OCI-LY1 (cell line): ENCODE measurements around the gene MRC2.

Source experiments
- H2AFZ ChIP-seq: fragments of 200-600 bp; sonication (generic), shearing (Covaris generic); 2 replicates; pipeline ENCODE4 v1.6.0; 2014; ENCODE audit warnings: antibody characterized with exemption, mild to moderate bottlenecking, low read length
- H3F3A ChIP-seq: fragments of 200-600 bp; sonication (generic), shearing (Covaris generic); 2 replicates; pipeline ENCODE4 v1.6.0; 2014; ENCODE audit warnings: mild to moderate bottlenecking, antibody characterized with exemption, low read length, moderate library complexity; ENCODE audit not compliant: insufficient read depth
- H3K27ac ChIP-seq: fragments of 200-600 bp; sonication (generic); 2 replicates; pipeline ENCODE4 v1.5.1; 2014; ENCODE audit warnings: low read length, mixed run types, mild to moderate bottlenecking, low read depth; ENCODE audit not compliant: poor library complexity, severe bottlenecking
- H3K27me3 ChIP-seq: fragments of 200-600 bp; sonication (generic); 2 replicates; pipeline ENCODE4 v1.6.0; 2014; ENCODE audit warnings: antibody characterized with exemption, mild to moderate bottlenecking, low read length, moderate library complexity; ENCODE audit not compliant: insufficient read depth
- H3K36me3 ChIP-seq: fragments of 200-600 bp; sonication (generic); 2 replicates; pipeline ENCODE4 v1.6.1; 2014; ENCODE audit warnings: mild to moderate bottlenecking, antibody characterized with exemption, low read length, moderate library complexity, mixed read lengths; ENCODE audit not compliant: insufficient read depth
- H3K4me1 ChIP-seq: fragments of 200-600 bp; sonication (generic); 2 replicates; pipeline ENCODE4 v1.5.1; 2014; ENCODE audit warnings: mild to moderate bottlenecking, low read length, moderate library complexity; ENCODE audit not compliant: insufficient read depth, severe bottlenecking
- H3K4me2 ChIP-seq: fragments of 200-600 bp; sonication (generic), shearing (Covaris generic); 2 replicates; pipeline ENCODE4 v1.6.1; 2014; ENCODE audit warnings: low read length
- H3K4me3 ChIP-seq: fragments of 200-600 bp; sonication (generic); 2 replicates; pipeline ENCODE4 v1.5.1; 2014; ENCODE audit warnings: low read length, low read depth, mild to moderate bottlenecking, mixed read lengths; ENCODE audit not compliant: poor library complexity, severe bottlenecking
- H3K79me2 ChIP-seq: fragments of 200-600 bp; shearing (Covaris generic); 2 replicates; pipeline ENCODE4 v1.6.1; 2016; ENCODE audit warnings: mixed run types, low read length, mixed read lengths; ENCODE audit not compliant: insufficient read depth
- H3K9ac ChIP-seq: fragments of 200-600 bp; sonication (generic), shearing (Covaris generic); 2 replicates; pipeline ENCODE4 v1.6.1; 2014; ENCODE audit warnings: mild to moderate bottlenecking, low read length, mixed read lengths
- H3K9me2 ChIP-seq: fragments of 200-600 bp; sonication (generic), shearing (Covaris generic); 2 replicates; pipeline ENCODE4 v1.6.1; 2014; ENCODE audit warnings: low read depth, mild to moderate bottlenecking, low read length, mixed read lengths
- H3K9me3 ChIP-seq: fragments of 200-600 bp; shearing (Covaris generic); 2 replicates; pipeline ENCODE4 v1.6.1; 2014; ENCODE audit warnings: low read length, mixed read lengths
- H4K20me1 ChIP-seq: fragments of 200-600 bp; sonication (generic), shearing (Covaris generic); 2 replicates; pipeline ENCODE4 v1.6.0; 2016; ENCODE audit warnings: mild to moderate bottlenecking, low read length; ENCODE audit not compliant: insufficient read depth
- EZH2 ChIP-seq: fragments of 200-600 bp; sonication (generic), shearing (Covaris generic); IDR thresholded peaks from 2 replicates; pipeline ENCODE4 v1.8.0; 2017; ENCODE audit warnings: borderline replicate concordance, mixed run types, mild to moderate bottlenecking, antibody characterized with exemption, low read length, moderate library complexity, mixed read lengths
- TF ChIP-seq, protein P1 (sequence below): fragments of 200-600 bp; sonication (generic), shearing (Covaris generic); IDR thresholded peaks from 2 replicates; pipeline ENCODE4 v1.5.1; 2017; ENCODE audit warnings: mild to moderate bottlenecking, antibody characterized with exemption, low read length, moderate library complexity, mixed read lengths

The MRC2 gene

DNA sequence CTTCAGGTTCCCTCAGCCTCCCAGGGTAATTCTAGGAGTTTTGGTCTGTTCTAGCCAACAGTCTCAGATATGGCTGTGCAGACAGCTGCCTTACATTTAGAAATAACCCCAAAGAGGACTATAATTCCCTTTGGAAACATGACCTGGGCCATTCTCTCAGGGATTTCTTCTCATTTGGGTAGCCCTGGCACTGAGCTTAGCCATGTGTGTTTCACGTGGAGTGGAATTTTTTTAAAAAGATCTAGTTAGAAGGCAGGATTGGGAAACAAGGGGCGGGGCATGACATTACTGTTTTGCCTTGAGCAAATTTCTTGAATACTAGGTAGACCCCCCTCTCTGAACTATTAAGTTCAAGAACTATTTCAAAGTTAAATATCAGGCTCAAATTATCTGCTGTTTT lies 29.6 kb upstream of the MRC2 start:
- H3K9ac ChIP-seq, result no peak overlapping the region
- no peak overlapping the region for H3K4me3 ChIP-seq
- no peaks in the 10 kb centered on the region for H3K27me3 ChIP-seq
- no peak overlapping the region for H3K4me2 ChIP-seq
- peaks cover 90% of the 10 kb centered on the region for H3K36me3 ChIP-seq
- H3K27ac ChIP-seq, result no peak overlapping the region
- H4K20me1 ChIP-seq, result no peaks in the 10 kb centered on the region
- H2AFZ ChIP-seq, result no peak overlapping the region
- H3K9me3 ChIP-seq, result peaks cover 6% of the 10 kb centered on the region; the same call in 1 of the 2 replicates
- H3F3A ChIP-seq, result no peaks in the 10 kb centered on the region
- no peaks in the 10 kb centered on the region for H3K9me2 ChIP-seq
- H3K4me1 ChIP-seq, result no peaks in the 10 kb centered on the region
- H3K79me2 ChIP-seq, result no peaks in the 10 kb centered on the region
- TF ChIP-seq, protein P1, sequence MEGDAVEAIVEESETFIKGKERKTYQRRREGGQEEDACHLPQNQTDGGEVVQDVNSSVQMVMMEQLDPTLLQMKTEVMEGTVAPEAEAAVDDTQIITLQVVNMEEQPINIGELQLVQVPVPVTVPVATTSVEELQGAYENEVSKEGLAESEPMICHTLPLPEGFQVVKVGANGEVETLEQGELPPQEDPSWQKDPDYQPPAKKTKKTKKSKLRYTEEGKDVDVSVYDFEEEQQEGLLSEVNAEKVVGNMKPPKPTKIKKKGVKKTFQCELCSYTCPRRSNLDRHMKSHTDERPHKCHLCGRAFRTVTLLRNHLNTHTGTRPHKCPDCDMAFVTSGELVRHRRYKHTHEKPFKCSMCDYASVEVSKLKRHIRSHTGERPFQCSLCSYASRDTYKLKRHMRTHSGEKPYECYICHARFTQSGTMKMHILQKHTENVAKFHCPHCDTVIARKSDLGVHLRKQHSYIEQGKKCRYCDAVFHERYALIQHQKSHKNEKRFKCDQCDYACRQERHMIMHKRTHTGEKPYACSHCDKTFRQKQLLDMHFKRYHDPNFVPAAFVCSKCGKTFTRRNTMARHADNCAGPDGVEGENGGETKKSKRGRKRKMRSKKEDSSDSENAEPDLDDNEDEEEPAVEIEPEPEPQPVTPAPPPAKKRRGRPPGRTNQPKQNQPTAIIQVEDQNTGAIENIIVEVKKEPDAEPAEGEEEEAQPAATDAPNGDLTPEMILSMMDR, result no peak
- TF ChIP-seq EZH2, result no peak

DNA sequence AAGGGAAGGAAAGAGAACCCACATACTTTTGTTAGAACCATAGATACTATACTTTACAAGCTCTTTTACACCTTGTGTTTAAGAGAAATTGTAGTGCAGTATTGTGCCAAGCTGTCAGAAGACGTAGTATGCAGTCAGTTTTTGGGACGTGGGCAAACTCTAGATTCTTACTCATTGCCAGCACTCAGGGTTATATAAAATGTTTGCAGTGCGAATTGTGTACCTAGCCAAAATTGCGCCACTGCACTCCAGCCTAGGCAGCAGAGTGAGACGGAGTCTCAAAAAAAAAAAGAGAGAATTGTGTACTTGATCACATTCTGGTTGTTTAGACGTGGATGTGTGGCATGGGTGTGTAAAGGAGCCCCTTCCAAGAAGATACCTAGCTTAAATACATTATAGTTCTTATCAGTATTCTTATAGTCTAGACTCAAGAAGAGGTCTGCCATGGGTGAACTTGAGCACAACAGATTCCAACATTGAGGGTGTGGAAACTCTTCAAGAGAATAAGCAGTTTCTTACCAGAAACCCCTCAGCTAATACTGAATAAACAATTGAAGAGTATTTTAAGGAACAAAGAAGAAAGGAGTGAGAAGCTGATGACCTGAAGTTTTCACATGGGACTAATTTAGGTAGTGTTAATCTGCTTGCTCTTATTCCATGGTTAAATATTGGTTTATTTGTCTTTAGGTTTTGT lies 27.4 kb upstream of the MRC2 start:
- Histone ChIP-seq H3K27ac (no peak overlapping the region), H3K9me3 (peaks cover 6% of the 10 kb centered on the region; the same call in 1 of the 2 replicates), H3K4me3 (no peak overlapping the region), H3K4me2 (no peak overlapping the region), H3K36me3 (peaks cover 85% of the 10 kb centered on the region), H4K20me1 (no peaks in the 10 kb centered on the region), H3K4me1 (no peaks in the 10 kb centered on the region), H3K9ac (no peak overlapping the region), H3K27me3 (no peaks in the 10 kb centered on the region), H3K79me2 (no peaks in the 10 kb centered on the region), H2AFZ (no peak overlapping the region), H3K9me2 (no peaks in the 10 kb centered on the region), H3F3A (no peaks in the 10 kb centered on the region)
- TF ChIP-seq EZH2, result no peak
- TF ChIP-seq, protein P1, result no peak

DNA sequence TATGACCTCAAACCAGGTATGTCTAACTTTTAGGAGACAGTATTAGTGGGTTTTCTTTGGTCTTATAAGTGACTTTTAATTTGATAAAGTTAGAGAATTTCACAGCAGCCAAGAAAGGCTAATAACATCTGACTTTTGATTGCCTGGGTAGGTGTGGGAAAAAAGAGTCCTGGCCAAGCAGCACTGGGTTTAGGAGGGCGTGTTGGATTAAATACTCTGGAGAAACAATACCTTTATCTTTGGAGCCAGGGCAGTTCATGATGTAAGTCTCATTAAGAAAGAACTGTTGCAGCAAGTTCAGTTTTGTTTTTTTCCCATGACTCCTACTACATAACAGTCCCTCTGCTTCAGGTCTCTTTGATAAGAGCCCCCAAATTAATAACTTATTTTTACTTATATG lies 26.7 kb upstream of the MRC2 start:
- H3K36me3 ChIP-seq, result peaks cover 83% of the 10 kb centered on the region
- H3K27ac ChIP-seq, result no peak overlapping the region
- TF ChIP-seq, protein P1, result no peak
- no peak for TF ChIP-seq EZH2
- H3K4me2 ChIP-seq, result no peak overlapping the region
- H3K79me2 ChIP-seq, result no peaks in the 10 kb centered on the region
- H4K20me1 ChIP-seq, result no peaks in the 10 kb centered on the region
- H3K9ac ChIP-seq, result no peak overlapping the region
- H3K4me1 ChIP-seq, result no peaks in the 10 kb centered on the region
- H3K4me3 ChIP-seq, result no peak overlapping the region
- no peaks in the 10 kb centered on the region for H3K27me3 ChIP-seq
- H3K9me3 ChIP-seq, result peaks cover 6% of the 10 kb centered on the region; the same call in 1 of the 2 replicates
- no peaks in the 10 kb centered on the region for H3K9me2 ChIP-seq
- H2AFZ ChIP-seq, result no peak overlapping the region
- no peaks in the 10 kb centered on the region for H3F3A ChIP-seq
